ENCODE results near the gene EXOSC2.

- TF ChIP-seq CTCF (IDR thresholded peaks at IDR 0.05; ENCODE audit: poor library complexity, severe bottlenecking) = no peak
- no peak for TF ChIP-seq POLR2AphosphoS5 (IDR thresholded peaks at IDR 0.05)
- TF ChIP-seq EZH2 (IDR thresholded peaks at IDR 0.05; ENCODE audit: borderline replicate concordance, insufficient read depth, low read length, poor library complexity, severe bottlenecking) = no peak
- TF ChIP-seq SMC3 (conservative IDR thresholded peaks at IDR 0.05; ENCODE audit: poor library complexity) = no peak
- no peak for TF ChIP-seq RAD21 (conservative IDR thresholded peaks at IDR 0.05)
- TF ChIP-seq REST (IDR thresholded peaks at IDR 0.05; ENCODE audit: borderline replicate concordance) = no peak
- no peak for TF ChIP-seq EP300 (conservative IDR thresholded peaks at IDR 0.05; ENCODE audit: poor library complexity, severe bottlenecking)
These were observed 25.0 kb downstream of the EXOSC2 start for GRCh38 chr9:130718562-130718961.
